ENCODE measurements around the gene GRIA2. TPM values are rescaled to one million over a fixed set of nuclear protein-coding genes. Genes with fewer than 3 reads are reported as not detected.

Gene GRIA2
- polyA plus RNA-seq, 1 of the 3 experiments (the other 2 are of a cell fraction): 0.16 TPM

DNA sequence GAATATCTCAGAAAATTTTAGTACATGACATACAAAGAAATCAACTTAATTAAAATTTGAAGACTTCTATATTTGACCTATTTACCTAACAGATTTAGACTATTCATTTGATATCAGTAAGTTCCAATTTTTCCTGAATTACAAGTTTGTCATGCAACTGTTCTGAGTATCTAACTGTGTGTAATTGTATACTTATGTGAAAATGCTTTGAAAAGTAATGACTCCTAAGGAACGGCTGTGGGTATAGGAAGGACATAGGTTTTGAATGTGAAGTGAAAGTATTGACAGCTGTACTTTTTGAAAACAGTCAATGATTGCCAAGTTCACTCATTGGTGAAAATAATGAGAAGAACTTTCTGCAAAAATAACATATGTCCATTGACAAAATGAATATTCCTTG lies 2.9 kb downstream of the GRIA2 start:
- H3K27me3 ChIP-seq (ENCODE audit: insufficient read depth): peaks cover 28% of the 10 kb centered on the region
- H3F3A ChIP-seq (replicated peaks; ENCODE audit: insufficient read depth): peaks cover 5% of the 10 kb centered on the region
- no peak overlapping the region for H3K4me2 ChIP-seq
- TF ChIP-seq ELF1 (IDR thresholded peaks at IDR 0.05) (no peak), NRF1 (IDR thresholded peaks at IDR 0.05; ENCODE audit: low read depth, low read length) (no peak), FOSL2 (IDR thresholded peaks at IDR 0.05; ENCODE audit: borderline replicate concordance, low read depth) (no peak), GATA2 (CRISPR knock-in tag; IDR thresholded peaks at IDR 0.05) (no peak), GABPA (IDR thresholded peaks at IDR 0.05; ENCODE audit: low read depth) (no peak), MEF2A (IDR thresholded peaks at IDR 0.05; ENCODE audit: borderline replicate concordance, low read depth) (no peak), FOXJ3 (CRISPR knock-in tag; IDR thresholded peaks at IDR 0.05) (no peak), EZH2phosphoT487 (IDR thresholded peaks at IDR 0.05; ENCODE audit: borderline replicate concordance, low read depth) (no peak), SMC3 (IDR thresholded peaks at IDR 0.05; ENCODE audit: low read depth, low read length) (no peak), FOXM1 (IDR thresholded peaks at IDR 0.05; ENCODE audit: low read depth) (no peak), RXRA (IDR thresholded peaks at IDR 0.05; ENCODE audit: borderline replicate concordance, low read depth) (no peak)
- TF ChIP-seq, protein P1, sequence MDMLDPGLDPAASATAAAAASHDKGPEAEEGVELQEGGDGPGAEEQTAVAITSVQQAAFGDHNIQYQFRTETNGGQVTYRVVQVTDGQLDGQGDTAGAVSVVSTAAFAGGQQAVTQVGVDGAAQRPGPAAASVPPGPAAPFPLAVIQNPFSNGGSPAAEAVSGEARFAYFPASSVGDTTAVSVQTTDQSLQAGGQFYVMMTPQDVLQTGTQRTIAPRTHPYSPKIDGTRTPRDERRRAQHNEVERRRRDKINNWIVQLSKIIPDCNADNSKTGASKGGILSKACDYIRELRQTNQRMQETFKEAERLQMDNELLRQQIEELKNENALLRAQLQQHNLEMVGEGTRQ (IDR thresholded peaks at IDR 0.05; ENCODE audit: borderline replicate concordance, low read depth, low read length): no peak
- TF ChIP-seq, protein P2, sequence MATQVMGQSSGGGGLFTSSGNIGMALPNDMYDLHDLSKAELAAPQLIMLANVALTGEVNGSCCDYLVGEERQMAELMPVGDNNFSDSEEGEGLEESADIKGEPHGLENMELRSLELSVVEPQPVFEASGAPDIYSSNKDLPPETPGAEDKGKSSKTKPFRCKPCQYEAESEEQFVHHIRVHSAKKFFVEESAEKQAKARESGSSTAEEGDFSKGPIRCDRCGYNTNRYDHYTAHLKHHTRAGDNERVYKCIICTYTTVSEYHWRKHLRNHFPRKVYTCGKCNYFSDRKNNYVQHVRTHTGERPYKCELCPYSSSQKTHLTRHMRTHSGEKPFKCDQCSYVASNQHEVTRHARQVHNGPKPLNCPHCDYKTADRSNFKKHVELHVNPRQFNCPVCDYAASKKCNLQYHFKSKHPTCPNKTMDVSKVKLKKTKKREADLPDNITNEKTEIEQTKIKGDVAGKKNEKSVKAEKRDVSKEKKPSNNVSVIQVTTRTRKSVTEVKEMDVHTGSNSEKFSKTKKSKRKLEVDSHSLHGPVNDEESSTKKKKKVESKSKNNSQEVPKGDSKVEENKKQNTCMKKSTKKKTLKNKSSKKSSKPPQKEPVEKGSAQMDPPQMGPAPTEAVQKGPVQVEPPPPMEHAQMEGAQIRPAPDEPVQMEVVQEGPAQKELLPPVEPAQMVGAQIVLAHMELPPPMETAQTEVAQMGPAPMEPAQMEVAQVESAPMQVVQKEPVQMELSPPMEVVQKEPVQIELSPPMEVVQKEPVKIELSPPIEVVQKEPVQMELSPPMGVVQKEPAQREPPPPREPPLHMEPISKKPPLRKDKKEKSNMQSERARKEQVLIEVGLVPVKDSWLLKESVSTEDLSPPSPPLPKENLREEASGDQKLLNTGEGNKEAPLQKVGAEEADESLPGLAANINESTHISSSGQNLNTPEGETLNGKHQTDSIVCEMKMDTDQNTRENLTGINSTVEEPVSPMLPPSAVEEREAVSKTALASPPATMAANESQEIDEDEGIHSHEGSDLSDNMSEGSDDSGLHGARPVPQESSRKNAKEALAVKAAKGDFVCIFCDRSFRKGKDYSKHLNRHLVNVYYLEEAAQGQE (IDR thresholded peaks at IDR 0.05; ENCODE audit: low read depth, low read length): no peak
- H3K9me3 ChIP-seq: no peaks in the 10 kb centered on the region
- peak overlapping the region in 1 of 2 experiments; percentile 57; a peak in 1 of 4 replicates for H3K4me3 ChIP-seq (ENCODE audit: low read depth in 2 of 2, low read length in 1 of 2)
- no peaks in the 10 kb centered on the region for H3K36me3 ChIP-seq (replicated peaks in 1 of 2; ENCODE audit: control insufficient read depth in 1 of 2, insufficient read depth in 2 of 2, low read length in 1 of 2)
- H3K79me2 ChIP-seq (ENCODE audit: insufficient read depth): no peaks in the 10 kb centered on the region
- POLR2A ChIA-PET: interaction anchor here (0.7 to 1.2 kb wide), 3 partner anchors 10 to 755 kb away, joined by 4 to 5 read pairs (median 5); no protein-coding TSS in a partner anchor
- 0 out of 2 replicates have a peak, but pooled peaks cover 3% of the 10 kb centered on the region for H3K9me2 ChIP-seq
- no peak overlapping the region for H2AFZ ChIP-seq (ENCODE audit: low read depth)
- DNase-seq: no peak
- WGBS (ENCODE audit: low lambda C conversion rate): 64% methylated on average over 1 of the region's 1 CpG
- H3K9ac ChIP-seq: no peak overlapping the region
- peak overlapping the region in 1 of 2 experiments; percentile 94; a peak in 2 of 4 replicates for H3K27ac ChIP-seq (ENCODE audit: low read depth in 2 of 2, low read length in 1 of 2)
- H4K20me1 ChIP-seq (ENCODE audit: insufficient read depth): no peaks in the 10 kb centered on the region
- CTCF ChIA-PET: interaction anchor here (0.9 to 9.6 kb wide), 8 partner anchors 10 to 1267 kb away, joined by 3 to 93 read pairs (median 4); no protein-coding TSS in a partner anchor
- H3K4me1 ChIP-seq (ENCODE audit: control insufficient read depth in 1 of 2, insufficient read depth in 2 of 2, low read depth in 1 of 2, low read length in 1 of 2): peaks cover 0 to 8% of the 10 kb centered on the region in 2 experiments; a peak in 2 of 4 replicates
